ENCODE measurements around the gene IVD. TPM values are rescaled to one million over a fixed set of nuclear protein-coding genes. Genes with fewer than 3 reads are reported as not detected.

IVD gene
- total and polyA plus RNA-seq, 2 of the 8 experiments (the other 6 are each of a cell fraction or from before 2014, with no cell fraction given) = 55.2 to 78.8 TPM

DNA sequence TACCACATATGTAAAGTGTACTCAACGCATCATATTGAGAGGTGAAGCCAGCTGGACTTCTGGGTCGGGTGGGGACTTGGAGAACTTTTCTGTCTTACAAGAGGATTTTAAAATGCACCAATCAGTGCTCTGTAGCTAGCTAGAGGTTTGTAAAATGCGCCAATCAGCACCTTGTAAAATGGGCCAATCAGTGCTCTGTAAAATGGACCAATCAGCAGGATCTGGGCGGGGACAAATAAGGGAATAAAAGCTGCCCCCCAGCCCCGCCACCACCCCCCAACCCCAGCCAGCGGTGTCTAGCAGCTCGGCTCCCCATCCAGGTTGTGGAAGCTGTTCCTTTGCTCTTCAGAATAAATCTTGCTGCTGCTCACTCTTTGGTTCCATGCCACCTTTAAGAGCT lies 6.2 kb upstream of the IVD start:
- H3K4me1 ChIP-seq (replicated peaks in 1 of 4; ENCODE audit: control insufficient read depth in 3 of 4, insufficient read depth in 4 of 4, low read length in 3 of 4) = no peaks in the 10 kb centered on the region
- H3K14ac ChIP-seq (ENCODE audit: insufficient read length) = no peak overlapping the region
- H3K4me2 ChIP-seq (ENCODE audit: insufficient read depth in 1 of 2, low read depth in 2 of 2, low read length in 2 of 2) = no peak overlapping the region
- no peaks in the 10 kb centered on the region for H3K23me2 ChIP-seq (ENCODE audit: low read depth, low read length)
- H3K9ac ChIP-seq (replicated peaks in 1 of 4; ENCODE audit: extremely low read depth in 1 of 4, low read depth in 3 of 4, low read length in 3 of 4) = no peak overlapping the region
- ChIA-PET POLR2A (ENCODE audit: partially characterized antibody) (interaction anchor here (0.7 to 1.6 kb wide), 3 partner anchors 14 to 26 kb away, joined by 3 to 4 read pairs (median 3); partner anchors contain the start of gene KNSTRN), CTCF (ENCODE audit: partially characterized antibody) (interaction anchor here (1.4 kb wide), 1 partner anchor 63 kb away, joined by 4 read pairs; no protein-coding TSS in a partner anchor)
- no peaks in the 10 kb centered on the region for H3K9me3 ChIP-seq (ENCODE audit: insufficient read depth in 2 of 2, low read depth in 1 of 2, low read length in 1 of 2)
- H4K91ac ChIP-seq (replicated peaks; ENCODE audit: insufficient read length, low read length) = no peak overlapping the region
- H4K8ac ChIP-seq (ENCODE audit: extremely low read depth, insufficient read depth, low read length) = no peak overlapping the region
- DNase-seq (ENCODE audit: low read depth in 1 of 2, low spot score in 2 of 2) = no peak
- H4K5ac ChIP-seq (ENCODE audit: insufficient read length, low read depth, low read length) = no peak overlapping the region
- no peak overlapping the region for H3K27ac ChIP-seq (ENCODE audit: low read depth, low read length)
- H3K79me1 ChIP-seq (ENCODE audit: low read depth, low read length) = no peaks in the 10 kb centered on the region
- no peak overlapping the region for H3K23ac ChIP-seq (ENCODE audit: insufficient read length)
- 80% methylated on average over 7 of the region's 7 CpGs; no CpG with 5 or more reads in 1 of the 2 experiments for WGBS, 2 experiments (ENCODE audit: extremely low coverage in 1 of 2, insufficient coverage in 1 of 2, insufficient read length in 1 of 2, insufficient replicate concordance in 2 of 2, low coverage in 1 of 2, low lambda C conversion rate in 2 of 2, missing lambda C conversion rate in 1 of 2)
- H3K56ac ChIP-seq (replicated peaks; ENCODE audit: insufficient read length, low read depth, low read length) = no peak overlapping the region
- no peak overlapping the region for H2BK20ac ChIP-seq (ENCODE audit: low read length)
- no peak overlapping the region for H2BK15ac ChIP-seq (ENCODE audit: low read length)
- no peak overlapping the region for H2AFZ ChIP-seq (ENCODE audit: low read length)
- no peaks in the 10 kb centered on the region for H3K36me3 ChIP-seq (ENCODE audit: control insufficient read depth in 2 of 4, insufficient read depth in 4 of 4, low read length in 3 of 4)
- H3K4me3 ChIP-seq (ENCODE audit: extremely low read depth in 1 of 4, insufficient read depth in 2 of 4, low read depth in 3 of 4, low read length in 4 of 4) = no peak overlapping the region
- H3K18ac ChIP-seq (ENCODE audit: extremely low read depth, low read length) = no peak overlapping the region
- no peaks in the 10 kb centered on the region for H3K79me2 ChIP-seq (ENCODE audit: control insufficient read depth in 1 of 2, insufficient read depth in 2 of 2, low read length in 2 of 2)
- no peak overlapping the region for H2BK120ac ChIP-seq (replicated peaks; ENCODE audit: low read depth, low read length)
- H3K27me3 ChIP-seq (replicated peaks in 1 of 4; ENCODE audit: control insufficient read depth in 3 of 4, extremely low read depth in 1 of 4, insufficient read depth in 3 of 4, low read length in 3 of 4) = no peaks in the 10 kb centered on the region
- no peak overlapping the region for H2BK5ac ChIP-seq (ENCODE audit: low read depth, low read length)
- H4K20me1 ChIP-seq (replicated peaks in 1 of 2; ENCODE audit: control insufficient read depth in 1 of 2, insufficient read depth in 2 of 2, low read length in 2 of 2) = peaks cover 0 to 4% of the 10 kb centered on the region in 2 experiments
- FAIRE-seq = no peak
- H3K4ac ChIP-seq (replicated peaks; ENCODE audit: insufficient read length, low read depth, low read length) = no peak overlapping the region
- H2AK5ac ChIP-seq (ENCODE audit: low read depth, low read length) = no peak overlapping the region
- H2BK12ac ChIP-seq (ENCODE audit: low read depth, low read length) = no peak overlapping the region
- TF ChIP-seq, protein P1, sequence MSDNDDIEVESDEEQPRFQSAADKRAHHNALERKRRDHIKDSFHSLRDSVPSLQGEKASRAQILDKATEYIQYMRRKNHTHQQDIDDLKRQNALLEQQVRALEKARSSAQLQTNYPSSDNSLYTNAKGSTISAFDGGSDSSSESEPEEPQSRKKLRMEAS (IDR thresholded peaks at IDR 0.05) = no peak
- TF ChIP-seq SP1 (IDR thresholded peaks at IDR 0.05; ENCODE audit: low read depth, low read length) = no peak
- no peak for TF ChIP-seq NANOG (IDR thresholded peaks at IDR 0.05; ENCODE audit: insufficient read depth, low read depth, low read length, poor library complexity, severe bottlenecking)
- TF ChIP-seq POLR2A (IDR thresholded peaks at IDR 0.05; ENCODE audit: control extremely low read depth in 1 of 2, low read depth in 2 of 2, low read length in 2 of 2) = no peak
- no peak for TF ChIP-seq ATF2 (IDR thresholded peaks at IDR 0.05; ENCODE audit: low read length)
- TF ChIP-seq SAP30 (IDR thresholded peaks at IDR 0.05; ENCODE audit: insufficient read depth, insufficient replicate concordance, low read length) = no peak
- TF ChIP-seq EP300 (IDR thresholded peaks at IDR 0.05; ENCODE audit: borderline replicate concordance in 1 of 2, low read depth in 2 of 2, low read length in 2 of 2) = no peak
- TF ChIP-seq E2F6 (IDR thresholded peaks at IDR 0.05) = no peak
- TF ChIP-seq SP4 (IDR thresholded peaks at IDR 0.05; ENCODE audit: low read length) = no peak
- TF ChIP-seq RNF2 (IDR thresholded peaks at IDR 0.05; ENCODE audit: borderline replicate concordance, low read depth, low read length, missing control alignments, poor library complexity, severe bottlenecking) = no peak
- no peak for TF ChIP-seq NRF1 (IDR thresholded peaks at IDR 0.05; ENCODE audit: low read depth, low read length)
